Trophoblast cell (in vitro differentiated cells and primary cell): ENCODE measurements around the gene THSD4.

Experiments
- DNase-seq, 2 donors: peaks; one replicate each; pipeline ENCODE4 v3.0.0-alpha.2; 2016
- H2AFZ ChIP-seq: 2 replicates; pipeline ENCODE4 v1.6.1; 2013; ENCODE audit warnings: low read length, moderate library complexity, mild to moderate bottlenecking; ENCODE audit not compliant: insufficient read depth, poor library complexity
- H2AK5ac ChIP-seq: 2 replicates; pipeline ENCODE4 v1.6.1; 2013; ENCODE audit warnings: mild to moderate bottlenecking, low read length
- H2BK120ac ChIP-seq: 2 replicates; pipeline ENCODE4 v1.6.1; 2013; ENCODE audit warnings: low read length, mild to moderate bottlenecking, moderate library complexity; ENCODE audit not compliant: insufficient read depth, poor library complexity
- H2BK12ac ChIP-seq: 2 replicates; pipeline ENCODE4 v1.6.1; 2013; ENCODE audit warnings: mild to moderate bottlenecking, low read length, moderate library complexity
- H2BK5ac ChIP-seq: 2 replicates; pipeline ENCODE4 v1.6.1; 2013; ENCODE audit warnings: low read length, low read depth, moderate library complexity, mild to moderate bottlenecking; ENCODE audit not compliant: poor library complexity
- H3K14ac ChIP-seq: 2 replicates; pipeline ENCODE4 v1.6.1; 2013; ENCODE audit warnings: mild to moderate bottlenecking, low read length
- H3K18ac ChIP-seq: 2 replicates; pipeline ENCODE4 v1.6.1; 2013; ENCODE audit warnings: mild to moderate bottlenecking, low read length
- H3K23ac ChIP-seq: 2 replicates; pipeline ENCODE4 v1.6.1; 2013; ENCODE audit warnings: low read length
- H3K27ac ChIP-seq: 2 replicates; pipeline ENCODE4 v1.5.1; 2013; ENCODE audit warnings: low read depth, mild to moderate bottlenecking, inconsistent platforms, low read length, moderate library complexity
- H3K27me3 ChIP-seq: 2 replicates; pipeline ENCODE4 v1.6.1; 2013; ENCODE audit warnings: inconsistent platforms, mild to moderate bottlenecking, low read length, moderate library complexity; ENCODE audit not compliant: insufficient read depth
- H3K36me3 ChIP-seq, 2 experiments: 1 replicate in 1 of 2; 2 replicates in 1 of 2; pipeline ENCODE4 v1.6.1; 2013; ENCODE audit warnings: low read length in 2 of 2, mild to moderate bottlenecking in 2 of 2, moderate library complexity in 1 of 2; ENCODE audit not compliant: insufficient read depth in 2 of 2, control insufficient read depth in 1 of 2
- H3K4ac ChIP-seq: 2 replicates; pipeline ENCODE4 v1.6.1; 2013; ENCODE audit warnings: low read depth, mild to moderate bottlenecking, low read length, moderate library complexity
- H3K4me1 ChIP-seq, 2 experiments: 1 replicate in 1 of 2; 2 replicates in 1 of 2; pipeline ENCODE4 v1.6.1; 2013; ENCODE audit warnings: low read length in 2 of 2, mild to moderate bottlenecking in 2 of 2, moderate library complexity in 1 of 2; ENCODE audit not compliant: insufficient read depth in 2 of 2, control insufficient read depth in 1 of 2
- H3K4me2 ChIP-seq: 2 replicates; pipeline ENCODE4 v1.6.1; 2013; ENCODE audit warnings: inconsistent platforms, mild to moderate bottlenecking, low read length, moderate library complexity
- H3K4me3 ChIP-seq: 2 replicates; pipeline ENCODE4 v1.5.1; 2013; ENCODE audit warnings: mild to moderate bottlenecking, low read depth, low read length, inconsistent platforms
- H3K79me1 ChIP-seq: one replicate; pipeline ENCODE4 v1.6.1; 2013; ENCODE audit warnings: low read length
- H3K79me2 ChIP-seq: 2 replicates; pipeline ENCODE4 v1.6.1; 2013; ENCODE audit warnings: low read length, mild to moderate bottlenecking; ENCODE audit not compliant: control insufficient read depth, insufficient read depth, poor library complexity
- H3K9ac ChIP-seq: 2 replicates; pipeline ENCODE4 v1.6.1; 2013; ENCODE audit warnings: mild to moderate bottlenecking, low read length
- H3K9me3 ChIP-seq: 2 replicates; pipeline ENCODE4 v1.6.1; 2013; ENCODE audit warnings: low read depth, mild to moderate bottlenecking, control low read depth, inconsistent platforms, low read length; ENCODE audit not compliant: insufficient read depth
- H4K12ac ChIP-seq: 2 replicates; pipeline ENCODE4 v1.6.1; 2013; ENCODE audit warnings: low read depth, mild to moderate bottlenecking, low read length, moderate library complexity
- H4K8ac ChIP-seq: 2 replicates; pipeline ENCODE4 v1.6.1; 2013; ENCODE audit warnings: low read depth, mild to moderate bottlenecking, low read length, moderate library complexity
- H4K91ac ChIP-seq: one replicate; pipeline ENCODE4 v1.6.1; 2013; ENCODE audit warnings: low read depth, mild to moderate bottlenecking, low read length, moderate library complexity
- WGBS: extraction: QIAGEN DNeasy Blood & Tissue Kit; methylation state at CpG from one replicate; pipeline ENCODE4 v1.1.7; 2013; ENCODE audit warnings: missing lambda C conversion rate; ENCODE audit not compliant: insufficient read length, insufficient coverage; ENCODE audit errors: extremely low coverage; 5-methylcytosine and 5-hydroxymethylcytosine counted together

THSD4 gene

DNA sequence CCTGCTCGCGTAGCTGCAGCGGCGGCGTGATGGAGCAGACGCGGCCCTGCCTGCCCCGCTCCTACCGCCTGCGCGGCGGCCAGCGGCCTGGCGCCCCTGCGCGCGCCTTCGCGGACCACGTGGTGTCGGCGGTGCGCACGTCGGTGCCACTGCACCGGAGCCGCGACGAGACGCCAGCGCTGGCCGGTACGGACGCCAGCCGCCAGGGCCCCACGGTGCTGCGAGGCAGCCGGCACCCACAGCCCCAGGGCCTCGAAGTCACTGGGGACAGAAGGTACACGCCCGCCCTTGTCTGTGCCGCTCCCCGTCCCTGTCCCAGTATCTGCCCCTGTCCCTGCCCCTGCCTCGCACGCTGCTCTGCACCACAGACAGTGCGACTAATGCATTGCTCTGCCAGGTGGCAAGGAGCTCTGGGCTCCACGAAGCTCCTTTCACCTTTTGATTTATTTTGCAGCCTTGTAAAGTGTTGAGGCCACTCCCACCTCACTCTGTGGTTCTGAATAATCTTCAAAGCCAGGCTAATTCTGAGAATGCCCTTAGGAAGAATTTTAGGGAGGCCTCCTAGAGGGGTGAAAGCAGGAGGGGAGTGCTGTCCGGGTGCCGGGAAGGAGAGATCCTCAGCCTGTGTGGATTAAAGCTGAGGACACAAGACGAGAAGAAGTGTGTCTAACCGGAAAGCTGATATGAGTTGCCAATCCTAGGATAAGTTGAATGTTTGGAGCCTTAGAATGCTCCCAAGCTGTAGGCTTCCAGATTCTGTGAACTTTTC is 100.0 kb downstream of the THSD4 start:
- Histone ChIP-seq H2BK12ac (no peak overlapping the region), H3K14ac (no peak overlapping the region), H3K4me1 (no peaks in the 10 kb centered on the region), H3K4me3 (no peak overlapping the region), H4K91ac (no peak overlapping the region), H3K79me1 (no peaks in the 10 kb centered on the region), H3K23ac (no peak overlapping the region), H3K27ac (no peak overlapping the region), H2BK120ac (no peak overlapping the region), H3K9ac (no peak overlapping the region), H2BK5ac (no peak overlapping the region), H3K27me3 (peaks cover 4% of the 10 kb centered on the region), H4K12ac (no peak overlapping the region), H3K18ac (no peak overlapping the region), H3K9me3 (peaks cover 7% of the 10 kb centered on the region), H3K4ac (no peak overlapping the region), H4K8ac (no peak overlapping the region), H2AFZ (no peak overlapping the region), H3K79me2 (no peaks in the 10 kb centered on the region), H2AK5ac (no peak overlapping the region), H3K36me3 (no peaks in the 10 kb centered on the region), H3K4me2 (no peak overlapping the region)
- no CpG with 5 or more reads among the region's 51 CpGs for WGBS
- no peak for DNase-seq

DNA sequence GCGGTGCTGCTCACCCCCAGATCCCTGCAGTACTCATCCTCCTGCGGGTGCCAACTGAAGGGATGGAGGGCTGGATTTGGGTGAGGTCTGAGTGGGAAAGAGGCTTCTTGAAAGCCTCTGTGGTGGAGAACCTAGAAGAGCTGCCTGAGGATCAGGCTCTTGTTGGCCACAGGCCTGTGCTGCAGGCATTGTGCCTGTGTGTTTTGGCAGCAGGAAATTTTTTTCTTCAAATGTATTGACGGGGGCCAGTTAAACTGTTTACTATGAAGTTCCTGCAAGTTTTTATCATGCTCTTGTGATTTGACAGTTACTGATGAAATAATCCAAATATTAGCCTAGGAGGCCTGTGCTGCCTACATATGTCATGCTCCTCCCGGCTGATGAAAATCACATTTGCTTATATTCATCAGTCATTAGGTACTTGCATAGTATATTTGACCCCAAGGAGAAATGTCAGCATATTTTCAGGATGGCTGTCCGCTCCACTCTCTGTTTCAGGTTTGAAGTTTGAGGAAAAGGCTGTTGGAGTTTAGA is 103.1 kb downstream of the THSD4 start:
- Histone ChIP-seq H4K12ac (no peak overlapping the region), H3K4me1 (no peaks in the 10 kb centered on the region), H2BK5ac (no peak overlapping the region), H3K9me3 (peaks cover 7% of the 10 kb centered on the region), H3K4me2 (no peak overlapping the region), H2BK120ac (no peak overlapping the region), H3K36me3 (no peaks in the 10 kb centered on the region), H3K4me3 (no peak overlapping the region), H3K79me1 (no peaks in the 10 kb centered on the region), H2BK12ac (no peak overlapping the region), H3K27me3 (peaks cover 4% of the 10 kb centered on the region), H3K9ac (no peak overlapping the region), H3K18ac (no peak overlapping the region), H4K91ac (no peak overlapping the region), H3K4ac (no peak overlapping the region), H3K79me2 (no peaks in the 10 kb centered on the region), H3K23ac (no peak overlapping the region), H2AK5ac (no peak overlapping the region), H4K8ac (no peak overlapping the region), H2AFZ (no peak overlapping the region), H3K14ac (no peak overlapping the region), H3K27ac (no peak overlapping the region)
- no peak for DNase-seq
- WGBS, result no CpG with 5 or more reads among the region's 5 CpGs

DNA sequence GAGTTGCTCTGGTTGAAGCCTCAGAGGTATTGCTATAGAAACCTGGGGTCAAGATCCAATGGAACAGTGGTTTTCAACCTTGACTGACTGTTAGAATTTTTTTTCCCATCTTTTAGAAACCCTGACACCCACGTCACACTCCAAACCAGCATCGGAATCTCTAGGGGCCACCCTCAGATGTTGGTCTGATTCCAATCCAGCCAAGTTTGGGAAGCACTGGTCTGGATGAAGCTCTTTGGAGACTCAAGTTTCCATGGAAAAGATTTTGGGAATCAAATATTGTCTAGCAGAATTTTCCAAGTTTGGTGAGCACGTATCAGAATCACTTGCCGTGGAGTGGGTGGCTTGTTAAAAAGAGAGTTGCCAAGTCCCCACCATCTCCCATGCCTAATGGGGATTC is 103.8 kb downstream of the THSD4 start:
- Histone ChIP-seq H3K4me1 (no peaks in the 10 kb centered on the region), H3K9me3 (peaks cover 9% of the 10 kb centered on the region), H3K4me3 (no peak overlapping the region), H3K36me3 (no peaks in the 10 kb centered on the region), H2BK5ac (no peak overlapping the region), H3K14ac (no peak overlapping the region), H2AK5ac (no peak overlapping the region), H3K27ac (no peak overlapping the region), H4K91ac (no peak overlapping the region), H3K18ac (no peak overlapping the region), H3K27me3 (peaks cover 4% of the 10 kb centered on the region), H3K79me2 (no peaks in the 10 kb centered on the region), H4K12ac (no peak overlapping the region), H2AFZ (no peak overlapping the region), H3K23ac (no peak overlapping the region), H2BK120ac (no peak overlapping the region), H3K79me1 (no peaks in the 10 kb centered on the region), H2BK12ac (no peak overlapping the region), H3K4me2 (no peak overlapping the region), H4K8ac (no peak overlapping the region), H3K9ac (no peak overlapping the region), H3K4ac (no peak overlapping the region)
- no peak for DNase-seq
- no CpG with 5 or more reads among the region's 4 CpGs for WGBS

DNA sequence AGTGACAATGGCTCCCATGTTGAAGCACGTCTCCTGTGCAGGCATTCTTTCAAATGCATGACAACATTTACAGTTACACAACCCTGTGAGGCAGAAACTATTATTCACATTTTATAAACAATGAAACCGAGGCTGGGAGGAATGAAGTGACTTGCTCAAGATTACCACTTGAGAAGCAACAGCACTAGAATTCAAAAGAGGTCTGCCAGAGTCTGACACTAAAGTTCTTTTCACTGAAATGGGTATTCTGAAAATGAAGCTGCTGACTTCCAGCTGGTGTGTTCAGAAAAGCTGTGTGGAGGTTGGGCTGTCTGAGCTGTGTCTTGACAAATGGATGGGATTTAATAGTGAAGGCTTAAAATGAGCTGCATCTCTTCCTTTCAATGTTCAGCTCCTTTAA is 104.4 kb downstream of the THSD4 start:
- no CpG with 5 or more reads among the region's 2 CpGs for WGBS
- H3K18ac ChIP-seq, result no peak overlapping the region

More for the DNA sequence above, 104.4 kb downstream of the THSD4 start:
- no peak overlapping the region for H4K8ac ChIP-seq
- H3K79me1 ChIP-seq, result no peaks in the 10 kb centered on the region
- H2BK120ac ChIP-seq, result no peak overlapping the region
- H2AFZ ChIP-seq, result no peak overlapping the region
- no peak overlapping the region for H3K4ac ChIP-seq
- peaks cover 2% of the 10 kb centered on the region for H3K27me3 ChIP-seq
- H3K4me2 ChIP-seq, result no peak overlapping the region
- H3K14ac ChIP-seq, result no peak overlapping the region
- peaks cover 5% of the 10 kb centered on the region for H3K9me3 ChIP-seq
- no peak overlapping the region for H4K12ac ChIP-seq
- H2BK5ac ChIP-seq, result no peak overlapping the region
- H3K9ac ChIP-seq, result no peak overlapping the region
- no peak overlapping the region for H3K4me3 ChIP-seq
- H3K36me3 ChIP-seq, result no peaks in the 10 kb centered on the region
- H3K4me1 ChIP-seq, result no peaks in the 10 kb centered on the region
- H3K79me2 ChIP-seq, result no peaks in the 10 kb centered on the region
- no peak overlapping the region for H2BK12ac ChIP-seq
- DNase-seq, result peak in 1 of 2 donors; percentile 49
- no peak overlapping the region for H3K23ac ChIP-seq
- no peak overlapping the region for H2AK5ac ChIP-seq
- H3K27ac ChIP-seq, result no peak overlapping the region
- no peak overlapping the region for H4K91ac ChIP-seq
